HG02588 (cell line): ENCODE measurements around the gene NCL.
"Not testable (repeated sequence)": the region's sequence is repeated elsewhere in the genome, so short reads cannot be mapped to it uniquely, and the experiment has no call there.

Source experiments
- ATAC-seq: cut with Tn5 transposase; IDR thresholded peaks from one replicate; pipeline ENCODE4 v1.9.1; 2021; ENCODE audit warnings: mild to moderate bottlenecking, moderate library complexity; ENCODE audit not compliant: unreplicated experiment

NCL gene

GRCh38 chr2:231433990-231434389, 30.3 kb downstream of the NCL start:
- ATAC-seq, result no peak

- ATAC-seq, result no peak
Observed at GRCh38 chr2:231431606-231432005, 32.7 kb downstream of the NCL start.

- ATAC-seq, result not testable (repeated sequence)
Observed at GRCh38 chr2:231430437-231430836, 33.8 kb downstream of the NCL start.

DNA sequence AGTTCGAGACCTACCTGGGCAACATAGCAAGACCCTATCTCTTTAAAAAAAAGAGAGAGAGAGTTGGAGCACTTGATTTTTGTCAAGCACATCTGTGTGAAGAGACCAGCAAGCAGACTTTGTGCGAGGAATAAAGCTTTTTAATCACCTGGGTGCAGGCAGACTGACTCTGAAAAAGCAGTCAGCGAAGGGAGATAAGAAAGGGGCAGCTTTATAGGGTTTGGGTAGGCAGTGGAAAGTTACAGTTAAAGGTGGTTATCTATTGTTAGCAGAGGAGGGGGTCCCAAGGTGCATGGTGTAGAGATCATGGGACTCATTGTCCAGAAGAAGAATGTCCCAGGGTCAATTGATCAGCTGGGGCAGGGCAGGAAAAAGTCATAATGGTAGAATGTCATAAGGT, 34.4 kb downstream of the NCL start:
- ATAC-seq, result no peak

DNA sequence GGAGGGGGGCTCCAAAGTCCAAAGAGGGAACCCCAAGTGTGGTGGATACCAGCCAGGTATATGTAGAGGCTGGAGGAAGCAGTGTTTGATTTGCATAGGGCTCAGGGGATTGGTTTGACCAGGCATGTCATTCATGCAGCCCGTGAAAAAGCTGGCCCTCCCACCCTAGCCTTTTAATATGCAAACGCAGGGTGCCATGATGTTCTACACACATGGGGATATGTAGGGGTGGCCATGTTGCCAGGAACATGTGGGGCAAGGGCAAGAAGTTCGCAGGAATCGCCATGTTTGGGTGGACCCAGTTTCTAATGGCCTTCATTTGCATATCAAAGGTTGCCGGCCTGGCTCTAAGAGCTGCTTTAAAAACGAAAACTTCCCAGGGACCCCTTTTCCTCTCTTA, 35.1 kb downstream of the NCL start:
- no peak for ATAC-seq

GRCh38 chr2:231427116-231427515, 37.2 kb downstream of the NCL start:
- no peak for ATAC-seq

- no peak for ATAC-seq
Observed at GRCh38 chr2:231425811-231426703, 38.2 kb downstream of the NCL start.

GRCh38 chr2:231425291-231425810, 38.9 kb downstream of the NCL start:
- ATAC-seq, result no peak

- no peak for ATAC-seq
Observed at GRCh38 chr2:231423176-231423575, 41.1 kb downstream of the NCL start.

DNA sequence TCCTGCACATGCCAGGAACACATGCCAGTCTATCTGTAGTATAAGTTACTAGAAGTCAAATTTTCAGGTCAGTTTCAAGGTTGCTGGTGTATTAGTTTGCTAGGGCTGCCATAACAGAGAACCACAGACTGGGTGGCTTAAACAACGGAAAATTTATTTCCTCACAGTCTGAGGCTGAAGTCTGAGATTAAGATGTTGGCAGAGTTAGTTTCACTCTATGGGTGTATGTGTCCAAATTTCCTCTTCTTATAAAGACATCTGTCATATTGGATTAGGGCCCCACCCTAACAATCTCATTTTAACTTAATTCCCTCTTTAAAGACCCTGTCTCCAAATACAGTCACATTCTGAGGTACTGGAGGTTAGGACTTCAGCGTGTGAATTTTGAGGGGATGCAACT, 42.2 kb downstream of the NCL start:
- no peak for ATAC-seq

GRCh38 chr2:231421051-231421580, 43.2 kb downstream of the NCL start:
- ATAC-seq, result no peak

DNA sequence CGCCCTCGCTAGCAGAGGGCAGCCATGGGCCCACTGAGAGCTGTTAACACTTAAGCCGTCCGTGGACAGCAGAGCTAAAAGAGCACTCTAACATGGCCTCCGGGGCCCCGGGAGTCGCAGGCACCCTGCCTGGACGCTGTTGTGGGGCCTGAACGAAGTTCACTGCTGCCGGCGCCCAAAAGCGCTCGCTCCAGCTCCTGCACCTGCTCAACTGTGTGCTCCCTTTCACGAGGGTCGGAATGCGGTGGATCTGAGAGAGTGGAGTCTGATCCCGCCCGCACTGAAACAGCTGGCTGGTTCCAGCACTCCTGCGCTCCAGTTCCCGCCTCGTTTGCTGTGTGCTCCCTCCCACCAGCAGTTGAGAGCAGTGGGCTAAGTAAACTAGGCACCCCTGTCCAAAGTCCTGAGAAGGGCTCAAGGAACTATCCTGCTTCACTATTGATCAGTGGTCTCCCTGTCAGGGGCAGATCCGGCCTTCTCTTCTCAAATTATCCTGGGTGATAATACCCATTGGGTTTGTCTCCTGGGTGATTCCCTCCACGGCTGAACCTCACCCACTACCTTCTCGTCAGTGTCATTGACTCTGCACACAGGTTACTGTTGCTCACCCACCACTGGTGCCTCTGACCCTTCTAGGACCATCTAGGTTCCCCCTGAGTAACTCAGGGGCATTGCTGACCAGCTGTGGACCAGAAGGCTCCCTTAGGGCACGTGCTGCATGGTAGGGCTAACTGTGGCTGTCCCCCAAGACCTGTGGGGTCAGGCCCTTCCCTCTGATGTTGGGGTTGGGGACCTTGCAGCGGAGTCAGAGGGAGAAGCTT, 45.3 kb downstream of the NCL start:
- ATAC-seq, result no peak

- ATAC-seq, result no peak
Observed at GRCh38 chr2:231415029-231415428, 49.3 kb downstream of the NCL start.

GRCh38 chr2:231413921-231414476, 50.3 kb downstream of the NCL start:
- no peak for ATAC-seq

DNA sequence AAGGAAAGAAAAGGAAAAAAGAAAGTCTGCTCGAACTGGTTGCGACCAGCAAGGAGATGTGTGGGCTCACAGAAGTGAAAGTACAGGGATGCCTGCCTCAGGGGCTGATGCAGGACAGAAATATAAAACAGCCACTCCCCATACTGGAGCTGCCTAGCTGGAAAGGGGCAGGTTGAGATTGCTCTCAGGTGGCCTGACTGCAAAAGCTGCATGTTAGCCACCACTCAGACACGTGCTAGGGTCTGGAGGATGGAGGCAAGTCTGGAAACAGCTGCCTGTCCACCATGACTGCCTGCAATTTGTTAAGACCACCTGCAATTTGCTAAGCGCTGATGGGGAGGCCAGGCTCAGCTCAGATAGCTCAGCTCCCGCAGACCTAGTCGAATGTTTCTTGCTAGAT, 50.8 kb downstream of the NCL start:
- ATAC-seq, result no peak

DNA sequence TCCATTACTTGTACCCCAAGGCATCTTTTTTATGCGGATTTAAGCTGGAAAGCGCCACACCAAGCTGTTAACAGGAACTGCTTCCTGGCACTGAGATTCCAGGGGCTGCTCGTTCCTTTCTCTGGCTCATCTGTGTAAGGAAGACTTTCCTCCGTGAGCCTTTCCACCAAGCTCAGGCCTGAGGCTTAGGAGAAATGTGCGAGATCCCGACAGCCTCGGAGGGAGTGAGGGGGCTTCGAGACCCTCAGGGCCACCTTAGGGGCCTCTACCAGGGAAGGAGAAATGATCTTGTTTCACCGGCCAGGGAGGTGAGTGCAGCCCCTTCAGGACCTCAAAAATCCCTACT, 51.7 kb downstream of the NCL start:
- ATAC-seq, result no peak

DNA sequence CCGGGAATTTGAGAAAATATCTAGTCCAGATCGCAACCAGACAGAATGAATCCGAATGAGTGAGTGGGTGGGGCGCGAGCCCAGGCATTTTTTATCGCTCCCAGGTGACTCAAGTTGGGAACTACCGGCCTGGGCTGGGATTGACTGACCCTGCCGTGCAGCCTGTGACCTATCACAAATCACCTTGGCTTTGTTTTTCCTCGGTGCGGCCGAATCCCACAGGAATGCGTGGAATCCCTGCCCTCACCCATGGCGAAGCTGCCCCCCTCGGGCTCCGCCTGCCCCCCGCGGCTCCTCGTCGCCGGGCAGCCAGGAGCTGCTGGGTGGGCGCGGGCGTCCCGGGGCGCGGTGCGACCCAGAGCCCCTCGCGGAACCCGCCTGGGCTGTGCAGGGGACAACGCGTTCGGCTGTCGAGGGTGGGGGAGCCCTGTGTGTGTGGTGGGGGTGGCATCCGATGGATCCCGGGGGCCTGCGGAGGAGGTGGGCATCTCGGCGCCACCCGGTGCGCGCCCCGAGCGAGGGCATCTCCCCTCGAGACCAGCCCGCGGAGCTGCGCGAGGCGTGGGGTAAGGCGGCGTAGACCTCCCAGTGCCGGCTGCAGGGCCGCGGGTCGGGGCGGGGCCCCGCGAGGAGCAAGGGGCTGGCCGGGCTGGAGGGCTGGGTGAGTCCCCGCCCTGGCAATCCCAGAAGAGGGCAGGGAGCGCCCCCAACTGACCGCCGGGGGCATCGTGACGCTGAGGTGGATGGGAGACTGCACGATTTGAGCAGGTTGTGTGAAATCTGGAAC, 52.3 kb downstream of the NCL start:
- peak; percentile 92 for ATAC-seq

DNA sequence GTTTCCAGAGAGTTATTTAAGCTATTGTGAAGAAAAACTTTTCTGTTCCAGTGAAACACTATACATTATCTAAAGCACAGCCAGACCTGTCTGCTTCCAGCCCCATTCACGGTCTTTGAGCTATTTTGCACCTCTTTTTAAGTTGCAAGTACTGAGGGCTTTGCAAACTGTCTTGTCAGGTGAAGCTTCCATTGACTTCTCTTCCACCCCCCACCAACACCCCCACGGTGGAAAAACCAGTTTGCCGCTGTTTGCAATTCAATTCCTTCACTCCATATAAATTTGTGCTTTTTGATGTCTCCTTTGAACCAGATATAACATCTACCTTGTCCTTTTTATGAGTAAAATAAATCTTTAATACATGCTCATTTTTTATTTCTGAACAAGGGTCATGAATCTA, 53.0 kb downstream of the NCL start:
- no peak for ATAC-seq

DNA sequence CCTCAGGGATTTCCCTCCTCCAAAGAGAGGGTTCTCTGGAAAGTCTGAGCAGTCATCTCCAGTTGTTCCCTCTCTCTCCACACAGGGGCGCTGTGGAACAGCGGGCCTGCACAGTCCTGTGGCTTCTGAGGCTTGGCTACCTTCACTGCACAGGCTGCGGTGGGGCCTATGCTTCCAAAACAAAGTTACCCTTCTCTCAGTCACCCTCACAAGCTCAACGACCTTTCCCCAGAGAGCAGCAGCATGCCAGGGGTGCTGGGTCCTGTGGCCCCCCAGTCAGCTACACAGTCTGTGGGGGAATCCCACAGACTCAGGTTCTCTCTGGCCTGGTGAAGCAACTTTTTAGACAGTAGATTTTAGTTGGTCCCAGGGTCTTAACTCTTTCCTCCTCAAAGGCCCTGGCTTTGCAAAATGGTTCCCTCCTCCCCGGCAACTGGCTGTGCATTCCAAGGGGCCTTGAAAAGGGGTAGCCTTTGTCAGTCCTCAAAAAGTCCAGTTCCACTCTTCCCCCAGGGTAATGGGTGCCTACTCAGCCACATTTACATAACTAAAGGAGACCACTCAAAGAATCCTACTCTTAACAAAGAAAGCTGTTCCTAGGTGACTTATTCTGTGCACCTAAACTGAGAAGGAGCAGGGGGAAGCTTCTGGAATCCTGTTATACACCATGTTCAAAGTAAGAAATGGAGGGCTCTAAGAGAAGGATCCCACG, 53.8 kb downstream of the NCL start:
- ATAC-seq, result no peak

DNA sequence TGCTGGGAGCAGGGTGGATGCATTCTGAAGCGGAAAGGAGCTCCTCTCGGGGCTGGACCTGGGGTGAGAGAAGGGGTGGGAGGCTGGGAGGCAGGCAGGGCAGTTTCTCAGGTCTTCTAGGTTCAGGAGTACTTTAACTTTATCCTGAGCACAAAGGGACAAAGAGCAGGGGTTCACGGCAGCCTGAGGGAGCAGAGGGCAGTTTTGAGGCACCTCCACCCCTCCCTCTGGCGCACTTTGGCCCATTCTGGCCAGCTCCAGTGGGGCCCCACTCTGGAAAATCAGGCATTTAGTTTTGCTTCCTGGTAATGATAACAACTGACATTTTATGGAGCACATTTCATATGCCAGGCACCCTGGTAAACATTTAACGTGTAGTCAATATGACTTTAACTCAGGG, 54.5 kb downstream of the NCL start:
- ATAC-seq, result no peak
